Measurements from ENCODE around the gene POLR1E.
A peak's percentile ranks its signal among the peaks of the same experiment; 100 is the strongest.

POLR1E gene, protein sequence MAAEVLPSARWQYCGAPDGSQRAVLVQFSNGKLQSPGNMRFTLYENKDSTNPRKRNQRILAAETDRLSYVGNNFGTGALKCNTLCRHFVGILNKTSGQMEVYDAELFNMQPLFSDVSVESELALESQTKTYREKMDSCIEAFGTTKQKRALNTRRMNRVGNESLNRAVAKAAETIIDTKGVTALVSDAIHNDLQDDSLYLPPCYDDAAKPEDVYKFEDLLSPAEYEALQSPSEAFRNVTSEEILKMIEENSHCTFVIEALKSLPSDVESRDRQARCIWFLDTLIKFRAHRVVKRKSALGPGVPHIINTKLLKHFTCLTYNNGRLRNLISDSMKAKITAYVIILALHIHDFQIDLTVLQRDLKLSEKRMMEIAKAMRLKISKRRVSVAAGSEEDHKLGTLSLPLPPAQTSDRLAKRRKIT

DNA sequence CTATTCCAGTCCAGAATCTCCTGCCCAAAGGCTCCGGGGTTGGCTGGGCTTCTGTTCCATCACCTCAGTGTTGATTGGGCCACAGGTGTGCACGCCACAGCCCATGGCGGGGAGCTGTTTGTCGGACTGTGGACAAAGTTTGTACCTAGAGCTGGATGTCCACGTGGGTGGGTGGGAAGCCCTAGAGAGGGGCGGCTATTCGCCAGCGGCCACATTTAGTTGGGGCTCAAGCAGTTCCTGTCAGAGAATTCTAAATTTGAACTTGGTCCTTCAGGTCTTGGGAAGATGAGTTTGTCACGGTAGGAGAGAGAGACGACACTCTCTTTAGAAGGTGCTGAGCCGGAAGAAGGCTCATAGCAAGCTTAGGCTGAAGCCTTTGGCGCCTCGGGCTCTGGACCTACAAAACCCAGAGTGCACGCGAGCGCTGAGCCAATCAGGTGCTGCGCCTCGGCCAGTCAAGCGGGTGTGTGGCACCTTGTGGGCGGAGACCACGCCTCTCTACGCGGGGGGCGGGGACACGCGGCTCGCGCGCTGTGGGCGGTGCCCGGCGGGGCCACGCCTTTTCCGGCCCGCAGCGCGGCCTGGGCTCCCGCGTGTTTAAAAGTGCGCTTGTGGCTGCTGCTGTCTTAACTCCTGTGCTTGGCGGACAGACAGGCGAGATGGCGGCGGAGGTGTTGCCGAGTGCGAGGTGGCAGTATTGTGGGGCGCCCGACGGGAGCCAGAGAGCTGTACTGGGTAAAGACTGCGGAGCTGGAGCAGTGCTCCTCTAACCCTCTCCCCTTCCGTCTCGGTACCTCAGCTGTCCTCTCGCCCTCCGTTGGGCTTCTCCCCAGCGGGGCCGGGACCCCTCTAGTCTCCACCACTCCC is at the start of gene POLR1E:
POLR1E (plus strand) TSS at position 560 of the 867 bp plus-strand sequence; CDS start at position 660, 100 bp downstream.
- peak; percentile 97 for DNase-seq

DNA sequence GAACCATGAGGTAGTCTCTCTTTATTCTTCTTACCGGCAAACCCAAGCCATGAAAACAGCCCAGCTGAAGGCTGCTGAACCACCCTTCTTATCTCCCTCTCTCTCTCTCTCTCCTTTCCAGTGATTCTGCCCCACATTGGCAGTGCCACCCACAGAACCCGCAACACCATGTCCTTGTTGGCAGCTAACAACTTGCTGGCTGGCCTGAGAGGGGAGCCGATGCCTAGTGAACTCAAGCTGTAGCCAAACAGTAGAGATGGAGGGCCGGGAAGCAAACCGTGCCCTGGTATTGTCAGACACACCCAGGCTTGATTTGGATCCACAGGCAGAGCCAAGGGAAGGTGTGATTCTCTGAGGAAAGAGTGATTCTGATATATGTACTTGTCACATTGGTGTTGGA is 49.2 kb upstream of the POLR1E start:
- no peak for DNase-seq

DNA sequence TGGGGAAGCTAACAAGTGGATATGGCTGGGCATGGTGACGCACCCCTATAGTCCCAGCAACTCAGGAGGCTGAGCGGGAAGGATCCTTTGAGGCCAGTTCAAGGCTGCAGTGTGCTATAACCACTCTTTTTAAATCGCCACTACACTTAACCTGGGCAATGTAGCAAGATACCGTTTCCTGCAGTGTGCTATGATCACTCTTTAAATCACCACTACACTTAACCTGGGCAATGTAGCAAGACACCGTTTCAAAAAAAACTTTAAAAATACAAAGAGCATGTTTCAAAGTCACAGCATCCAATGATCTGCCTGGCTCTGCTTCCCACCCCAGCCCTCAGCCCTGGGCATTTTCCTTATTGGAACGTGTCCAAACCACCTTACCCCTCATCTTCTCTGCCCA is 48.7 kb upstream of the POLR1E start:
- no peak for DNase-seq

DNA sequence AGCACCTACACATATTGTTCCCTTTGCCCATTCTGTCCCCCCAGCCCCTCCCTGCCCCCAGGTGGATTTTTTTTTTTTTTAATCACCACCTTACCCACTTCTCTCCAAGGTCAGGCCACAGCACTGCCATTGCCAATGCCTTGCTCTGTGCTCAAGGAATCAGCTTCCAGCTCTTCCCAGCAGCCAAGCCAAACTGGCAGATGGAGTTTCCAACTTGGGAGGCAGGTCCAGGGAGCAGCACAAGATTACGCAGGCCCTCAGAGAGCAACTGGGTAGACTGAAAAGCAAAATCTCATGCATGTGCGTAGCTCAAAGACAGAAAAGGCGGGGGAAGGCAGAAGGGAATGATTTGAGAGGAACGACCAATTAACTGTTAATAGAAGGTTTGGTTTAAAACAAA is 48.1 kb upstream of the POLR1E start:
- DNase-seq, result no peak

DNA sequence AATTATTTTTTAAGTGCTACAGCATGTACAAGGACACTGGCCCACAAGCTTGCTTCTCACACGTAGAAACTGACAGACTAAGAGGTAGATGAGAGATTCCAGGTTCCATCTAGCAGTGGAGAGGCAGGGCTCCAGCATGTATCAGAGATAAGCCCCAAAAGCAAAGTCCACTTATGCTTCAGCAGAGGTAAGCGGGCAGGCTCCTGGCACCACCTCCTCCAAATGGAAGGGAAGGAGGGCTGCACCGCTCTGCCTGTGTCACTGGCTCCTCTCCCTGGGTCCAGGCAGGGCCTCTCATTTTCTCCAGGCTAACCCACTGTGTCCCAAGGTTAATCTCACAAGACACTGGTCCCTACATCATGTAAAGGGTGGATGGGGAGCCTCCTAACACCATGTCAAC is 47.4 kb upstream of the POLR1E start:
- DNase-seq, result no peak

- DNase-seq, result no peak
Observed at GRCh38 chr9:37441776-37442370, 43.9 kb upstream of the POLR1E start.

- DNase-seq, result no peak
Observed at GRCh38 chr9:37442556-37442955, 43.2 kb upstream of the POLR1E start.

GRCh38 chr9:37443566-37443965 is 42.2 kb upstream of the POLR1E start:
- no peak for DNase-seq

DNA sequence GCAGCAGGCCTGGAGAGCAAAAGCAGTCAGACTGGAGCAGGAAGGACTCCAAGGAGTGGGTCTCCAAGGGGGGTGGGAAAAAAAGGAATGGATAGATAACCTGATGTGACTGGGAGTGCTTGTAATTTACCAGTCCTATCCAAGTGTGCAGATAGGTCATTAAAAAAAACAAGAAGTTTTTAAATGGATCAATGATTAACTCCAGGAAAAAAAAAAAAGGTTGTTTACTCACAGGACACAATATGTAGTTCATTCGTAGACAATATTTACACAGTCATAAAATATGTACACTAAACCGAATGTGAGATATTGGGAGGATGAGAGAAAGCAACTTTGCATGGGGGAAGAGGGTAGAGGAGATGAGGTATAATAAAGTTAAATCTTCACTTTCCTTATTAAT is 40.9 kb upstream of the POLR1E start:
- DNase-seq, result no peak

DNA sequence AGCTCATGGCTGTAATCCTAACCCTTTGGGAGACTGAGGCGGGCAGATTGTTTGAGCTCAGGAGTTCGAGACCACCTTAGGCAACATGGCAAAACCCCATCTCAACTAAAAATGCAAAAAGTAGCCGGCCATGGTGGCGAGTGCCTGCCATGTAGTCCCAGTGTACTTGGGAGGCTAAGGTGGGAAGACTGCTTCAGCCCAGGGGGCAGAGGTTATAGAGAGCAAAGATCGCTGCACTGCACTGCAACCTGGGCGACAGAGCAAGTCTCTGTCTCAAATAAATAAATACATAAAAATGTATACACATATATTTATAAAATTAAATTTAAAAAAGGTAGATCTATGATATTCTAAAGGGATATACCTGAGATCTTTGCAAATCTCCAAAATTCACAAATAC is 39.9 kb upstream of the POLR1E start:
- no peak for DNase-seq

DNA sequence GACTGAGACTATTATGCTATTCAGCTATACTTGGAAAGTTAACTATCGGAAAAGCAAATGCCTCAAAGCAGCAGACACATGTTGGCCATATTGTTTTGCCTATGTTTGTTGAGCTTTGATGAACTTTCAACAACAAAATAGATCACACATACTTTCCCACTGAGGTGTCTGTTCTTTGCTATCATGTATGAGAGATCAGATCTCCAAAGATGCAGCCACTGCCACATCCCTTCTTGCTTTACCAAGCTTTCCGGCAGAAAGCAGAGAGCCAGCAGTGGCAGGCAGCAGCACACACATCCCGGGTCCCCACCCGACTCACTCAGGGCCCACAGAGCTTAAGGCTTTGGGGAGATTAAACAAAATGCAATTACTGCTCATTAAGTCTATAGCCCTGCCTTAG is 39.3 kb upstream of the POLR1E start:
- DNase-seq, result no peak

- no peak for DNase-seq
Observed at GRCh38 chr9:37447111-37447510, 38.6 kb upstream of the POLR1E start.

- DNase-seq, result no peak
Observed at GRCh38 chr9:37449862-37450632, 35.7 kb upstream of the POLR1E start.

- no peak for DNase-seq
Observed at GRCh38 chr9:37451628-37452027, 34.1 kb upstream of the POLR1E start.

GRCh38 chr9:37452611-37453010 is 33.1 kb upstream of the POLR1E start:
- no peak for DNase-seq

GRCh38 chr9:37453827-37454226 is 31.9 kb upstream of the POLR1E start:
- no peak for DNase-seq

GRCh38 chr9:37454238-37454637 is 31.5 kb upstream of the POLR1E start:
- no peak for DNase-seq

GRCh38 chr9:37455884-37456647 is 29.7 kb upstream of the POLR1E start:
- no peak for DNase-seq

DNA sequence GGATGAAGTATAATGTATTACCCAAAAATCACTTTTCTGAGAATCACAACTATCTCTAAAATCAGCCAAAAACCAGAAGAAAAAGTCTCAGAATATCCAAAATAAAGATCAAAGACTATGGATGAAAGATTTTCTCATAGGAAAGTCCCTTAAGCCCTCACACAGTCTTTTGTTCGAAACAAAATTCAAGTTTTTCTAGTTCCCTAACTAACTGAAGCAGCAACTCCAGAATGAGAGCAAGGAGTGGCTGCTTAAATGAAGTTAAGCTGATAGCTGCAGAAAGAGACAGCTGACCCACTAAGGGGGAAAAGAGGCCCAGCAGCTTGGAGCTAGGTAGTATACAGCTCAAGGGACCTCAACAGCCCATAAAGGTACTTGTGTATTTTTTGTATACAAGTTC is 28.9 kb upstream of the POLR1E start:
- no peak for DNase-seq

DNA sequence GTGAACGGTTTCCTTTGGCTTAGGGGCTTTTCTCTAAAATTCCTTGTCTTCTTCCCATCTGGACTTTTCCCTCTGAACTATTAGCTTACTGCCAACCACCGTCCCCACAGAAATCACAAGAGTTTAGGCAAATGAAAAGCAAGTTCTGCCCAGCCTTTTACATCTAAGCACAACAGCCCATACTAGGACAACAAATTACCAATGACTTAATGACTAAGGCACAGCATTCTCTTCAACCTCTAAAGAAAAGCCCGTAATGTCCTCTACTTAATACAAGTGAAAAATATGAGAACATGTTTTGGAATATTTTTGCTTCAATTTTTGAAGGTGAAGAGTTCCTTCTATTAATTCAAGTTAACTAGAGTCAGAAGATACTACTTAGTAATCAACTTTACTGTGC is 21.7 kb upstream of the POLR1E start:
- no peak for DNase-seq

DNA sequence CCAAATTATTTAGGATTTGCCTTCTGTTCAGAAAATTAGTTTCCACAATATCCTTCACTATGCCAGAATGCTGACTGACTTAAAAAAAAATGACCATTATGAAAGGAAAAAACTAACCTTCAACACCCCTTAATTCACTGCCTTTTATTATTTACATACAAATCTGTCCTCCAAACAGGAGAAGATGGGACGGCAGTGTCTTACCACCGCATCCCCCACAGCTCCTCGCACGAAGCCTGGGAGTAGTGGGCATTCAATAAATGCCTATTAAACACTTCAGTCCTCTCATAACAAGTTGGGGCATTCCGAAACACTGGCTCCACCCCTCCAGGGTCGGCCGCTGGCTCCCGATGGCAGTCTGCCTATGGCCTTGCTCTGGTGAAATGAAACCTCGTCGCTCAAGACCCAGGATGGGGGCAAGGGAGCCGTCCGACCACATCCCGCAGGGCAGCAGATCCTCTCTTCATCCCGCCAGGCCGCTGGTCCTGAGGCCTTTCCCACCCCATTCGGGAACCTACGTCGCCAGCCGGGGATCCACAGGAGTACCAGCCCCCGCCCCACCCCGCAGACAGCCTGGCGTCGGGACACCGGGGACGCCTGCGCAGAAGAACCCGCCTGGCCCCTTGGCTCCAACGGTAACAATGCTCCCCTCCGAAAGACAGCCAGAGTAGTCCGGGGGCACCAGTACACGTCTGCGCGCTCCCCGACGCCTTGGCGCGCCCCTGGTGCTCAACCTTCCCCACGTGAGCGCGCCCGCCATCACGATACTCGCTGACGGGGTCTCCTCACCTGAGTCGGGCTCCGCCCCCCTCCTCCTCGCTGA is 21.1 kb upstream of the POLR1E start:
- peak; percentile 86 for DNase-seq

Data from activated CD8-positive, alpha-beta memory T cell treated with anti-CD3 and anti-CD28 coated beads, Interleukin-2, amount 50 U/mL, for 4 hours (primary cell).